Mesothelial cell of epicardium (in vitro differentiated cells): ENCODE results near the gene SNAPC4. TPM values are rescaled to one million over a fixed set of nuclear protein-coding genes. Genes with fewer than 3 reads are reported as not detected.

Experiments used
- DNase-seq, 2 experiments: peaks; one replicate each; pipeline ENCODE4 v3.0.0; 2021; ENCODE audit warnings: low spot score in 2 of 2; ENCODE audit not compliant: unreplicated experiment in 2 of 2
- H3K27ac Mint-ChIP-seq: 2 replicates; pipeline ENCODE4 v1.8.0; 2021; ENCODE audit warnings: mixed read lengths
- H3K27me3 Mint-ChIP-seq: 2 replicates; pipeline ENCODE4 v1.8.0; 2021; ENCODE audit warnings: low read depth, mixed read lengths
- H3K36me3 Mint-ChIP-seq: 2 replicates; pipeline ENCODE4 v1.8.0; 2021; ENCODE audit warnings: mixed read lengths
- H3K4me1 Mint-ChIP-seq: 2 replicates; pipeline ENCODE4 v1.8.0; 2021; ENCODE audit warnings: mixed read lengths
- H3K4me3 Mint-ChIP-seq: 2 replicates; pipeline ENCODE4 v1.8.0; 2021; ENCODE audit warnings: mild to moderate bottlenecking, moderate library complexity, mixed read lengths
- H3K9me3 Mint-ChIP-seq: 2 replicates; pipeline ENCODE4 v1.8.0; 2021; ENCODE audit warnings: mixed read lengths
- total RNA-seq: library from RNA; stranded (reverse); gene quantifications from 3 replicates; pipeline ENCODE4 v1.2.1, GENCODE V29; 2021
- TF ChIP-seq, protein P1 (sequence below): fragments of 200-600 bp; sonication (generic); IDR thresholded peaks from one replicate; pipeline ENCODE4 v1.5.0; 2021; ENCODE audit warnings: antibody characterized with exemption; ENCODE audit not compliant: unreplicated experiment

Gene SNAPC4
- total RNA-seq, 1 donor from 2014 or later = 18.2 TPM

- Mint-ChIP-seq H3K4me3 (no peak overlapping the region), H3K4me1 (no peaks in the 10 kb centered on the region), H3K36me3 (peaks cover 40% of the 10 kb centered on the region), H3K27ac (no peak overlapping the region), H3K27me3 (no peaks in the 10 kb centered on the region), H3K9me3 (no peaks in the 10 kb centered on the region)
- no peak for DNase-seq
- TF ChIP-seq, protein P1, sequence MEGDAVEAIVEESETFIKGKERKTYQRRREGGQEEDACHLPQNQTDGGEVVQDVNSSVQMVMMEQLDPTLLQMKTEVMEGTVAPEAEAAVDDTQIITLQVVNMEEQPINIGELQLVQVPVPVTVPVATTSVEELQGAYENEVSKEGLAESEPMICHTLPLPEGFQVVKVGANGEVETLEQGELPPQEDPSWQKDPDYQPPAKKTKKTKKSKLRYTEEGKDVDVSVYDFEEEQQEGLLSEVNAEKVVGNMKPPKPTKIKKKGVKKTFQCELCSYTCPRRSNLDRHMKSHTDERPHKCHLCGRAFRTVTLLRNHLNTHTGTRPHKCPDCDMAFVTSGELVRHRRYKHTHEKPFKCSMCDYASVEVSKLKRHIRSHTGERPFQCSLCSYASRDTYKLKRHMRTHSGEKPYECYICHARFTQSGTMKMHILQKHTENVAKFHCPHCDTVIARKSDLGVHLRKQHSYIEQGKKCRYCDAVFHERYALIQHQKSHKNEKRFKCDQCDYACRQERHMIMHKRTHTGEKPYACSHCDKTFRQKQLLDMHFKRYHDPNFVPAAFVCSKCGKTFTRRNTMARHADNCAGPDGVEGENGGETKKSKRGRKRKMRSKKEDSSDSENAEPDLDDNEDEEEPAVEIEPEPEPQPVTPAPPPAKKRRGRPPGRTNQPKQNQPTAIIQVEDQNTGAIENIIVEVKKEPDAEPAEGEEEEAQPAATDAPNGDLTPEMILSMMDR = no peak
Measured at GRCh38 chr9:136389396-136389795, 10.6 kb downstream of the SNAPC4 start.

- no peaks in the 10 kb centered on the region for H3K4me1 Mint-ChIP-seq
- H3K9me3 Mint-ChIP-seq = no peaks in the 10 kb centered on the region
- no peak for DNase-seq
- TF ChIP-seq, protein P1 = no peak
- H3K27ac Mint-ChIP-seq = no peak overlapping the region
- no peaks in the 10 kb centered on the region for H3K27me3 Mint-ChIP-seq
- peaks cover 42% of the 10 kb centered on the region for H3K36me3 Mint-ChIP-seq
- no peak overlapping the region for H3K4me3 Mint-ChIP-seq
Measured at GRCh38 chr9:136387217-136387616, 12.8 kb downstream of the SNAPC4 start.

- Mint-ChIP-seq H3K36me3 (peaks cover 33% of the 10 kb centered on the region), H3K27ac (no peak overlapping the region), H3K9me3 (no peaks in the 10 kb centered on the region), H3K27me3 (no peaks in the 10 kb centered on the region), H3K4me3 (no peak overlapping the region), H3K4me1 (no peaks in the 10 kb centered on the region)
- no peak for DNase-seq
- TF ChIP-seq, protein P1 = no peak
Measured at GRCh38 chr9:136386018-136386417, 14.0 kb downstream of the SNAPC4 start.

- TF ChIP-seq, protein P1 = no peak
- Mint-ChIP-seq H3K27ac (no peak overlapping the region), H3K9me3 (no peaks in the 10 kb centered on the region), H3K27me3 (no peaks in the 10 kb centered on the region), H3K4me3 (no peak overlapping the region), H3K4me1 (no peaks in the 10 kb centered on the region), H3K36me3 (peaks cover 33% of the 10 kb centered on the region)
- no peak for DNase-seq
Measured at GRCh38 chr9:136385015-136385414, 15.0 kb downstream of the SNAPC4 start.

DNA sequence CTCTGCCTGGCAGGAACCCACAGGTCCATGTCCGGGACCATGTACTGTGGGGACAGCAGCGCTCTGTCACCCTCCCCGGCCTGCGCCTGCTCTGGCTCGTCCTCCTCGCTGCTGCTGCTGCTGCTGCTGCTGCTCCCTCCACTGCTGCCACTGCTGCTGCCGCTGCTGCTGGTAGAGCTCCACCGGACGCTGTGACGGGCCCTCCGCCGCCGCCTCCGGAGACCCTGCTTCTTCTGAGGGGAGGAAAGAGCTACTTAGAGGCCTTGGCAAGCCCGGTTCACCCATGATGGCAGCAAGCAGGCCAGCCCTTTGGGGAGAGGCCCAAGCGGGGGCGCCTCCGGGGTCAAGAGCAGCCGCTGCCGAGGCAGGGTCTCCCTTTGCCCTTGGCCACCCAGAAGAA, 16.5 kb downstream of the SNAPC4 start:
- H3K4me1 Mint-ChIP-seq = no peaks in the 10 kb centered on the region

More for the DNA sequence above, 16.5 kb downstream of the SNAPC4 start:
- no peak overlapping the region for H3K4me3 Mint-ChIP-seq
- H3K36me3 Mint-ChIP-seq = peaks cover 28% of the 10 kb centered on the region
- H3K27me3 Mint-ChIP-seq = no peaks in the 10 kb centered on the region
- H3K27ac Mint-ChIP-seq = no peak overlapping the region
- DNase-seq = no peak
- TF ChIP-seq, protein P1 = no peak
- H3K9me3 Mint-ChIP-seq = no peaks in the 10 kb centered on the region
